NOMO-1 treated with dmso at 0.1 percent for 144 hours (cell line): ENCODE results near the gene ST8SIA3.

Experiments used
- DNase-seq: peaks from one replicate; lab custom pipeline; 2025; ENCODE audit not compliant: unreplicated experiment; lab: John Stamatoyannopoulos, UW

The ST8SIA3 gene

GRCh38 chr18:57352271-57352701 is at the start of gene ST8SIA3:
ST8SIA3 (plus strand) TSS chr18:57352557; CDS start chr18:57352847, 290 bp downstream.
- DNase-seq = no peak

DNA sequence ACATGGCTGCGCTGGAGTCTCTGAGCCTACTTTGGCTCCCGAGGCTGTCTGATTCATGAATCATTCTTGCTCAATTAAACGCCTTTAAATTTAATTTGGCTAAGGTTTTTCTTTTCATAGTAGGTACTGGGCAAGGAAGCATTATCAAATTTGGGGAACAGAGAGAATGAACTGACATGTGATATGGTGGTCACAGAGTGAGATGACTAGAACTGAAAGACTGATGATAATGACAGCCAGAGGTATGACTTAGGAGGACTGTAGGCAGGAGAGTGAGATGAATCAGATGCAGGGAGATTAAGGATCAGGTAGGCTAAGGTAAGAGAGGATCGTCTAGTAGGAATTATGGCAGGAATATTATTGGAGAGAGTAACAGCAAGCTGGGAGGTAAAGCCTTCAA is 40.9 kb upstream of the ST8SIA3 start:
- DNase-seq = no peak

- no peak for DNase-seq
Observed at GRCh38 chr18:57312346-57313144, 39.8 kb upstream of the ST8SIA3 start.

DNA sequence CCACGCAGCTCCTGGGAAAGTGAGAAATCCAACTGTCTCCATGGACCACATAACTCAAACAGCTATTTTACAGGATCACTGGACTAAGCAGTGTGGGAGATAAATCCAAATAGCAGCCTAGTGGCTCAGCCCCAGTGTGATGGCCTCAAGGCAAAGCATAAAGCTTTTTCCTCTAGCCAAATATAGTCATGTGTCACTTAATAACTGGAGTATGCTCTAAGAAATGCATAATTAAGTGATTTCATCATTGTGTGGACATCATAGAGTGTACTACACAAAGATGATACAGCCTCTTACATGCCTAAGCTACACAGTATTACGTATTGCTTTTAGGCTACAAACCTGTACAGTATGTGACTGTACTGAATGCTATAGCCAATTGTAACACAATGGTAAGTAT is 31.8 kb upstream of the ST8SIA3 start:
- no peak for DNase-seq

- DNase-seq = no peak
Observed at GRCh38 chr18:57325491-57326166, 26.7 kb upstream of the ST8SIA3 start.

GRCh38 chr18:57326718-57327323 is 25.5 kb upstream of the ST8SIA3 start:
- DNase-seq = no peak

DNA sequence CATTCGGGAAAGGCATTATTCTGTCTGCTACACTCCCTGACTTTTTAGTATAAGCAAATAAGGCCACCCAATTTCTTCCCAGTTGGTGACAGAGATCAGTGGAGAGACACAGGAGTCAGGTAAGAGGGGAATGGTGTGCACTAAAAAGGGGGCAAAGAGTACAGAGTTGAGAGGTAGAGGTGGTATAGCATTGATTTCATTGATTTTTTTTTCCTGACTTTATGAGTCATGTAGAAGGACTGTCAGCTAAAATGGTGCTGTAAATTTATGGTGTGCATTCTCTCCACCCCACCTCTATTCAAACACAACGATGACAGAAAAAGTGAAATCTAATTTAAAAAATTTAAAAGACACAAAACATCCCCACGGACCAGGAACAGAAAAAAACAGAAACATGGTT is 23.7 kb upstream of the ST8SIA3 start:
- no peak for DNase-seq

DNA sequence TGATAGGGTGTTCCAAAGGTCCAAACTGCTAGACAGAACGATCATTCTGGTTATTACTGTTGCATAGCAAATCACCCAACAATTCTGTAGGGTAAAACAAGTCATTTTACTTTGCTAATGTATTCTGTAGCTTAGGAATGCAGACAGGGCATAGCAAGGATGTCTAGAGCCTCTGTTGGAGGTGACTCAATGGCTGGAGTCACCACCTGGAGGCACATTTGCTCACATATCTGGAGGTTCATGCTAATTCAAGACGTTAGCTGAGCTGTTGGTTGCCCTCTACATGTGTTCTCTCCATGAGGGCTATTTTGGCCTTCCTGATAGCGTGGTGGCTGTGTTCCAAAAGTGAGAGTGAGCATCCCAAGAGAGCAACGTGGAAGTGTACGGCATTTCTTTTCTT is 22.5 kb upstream of the ST8SIA3 start:
- no peak for DNase-seq

- DNase-seq = no peak
Observed at GRCh38 chr18:57331718-57332117, 20.6 kb upstream of the ST8SIA3 start.

GRCh38 chr18:57333940-57334339 is 18.4 kb upstream of the ST8SIA3 start:
- DNase-seq = no peak

- no peak for DNase-seq
Observed at GRCh38 chr18:57334383-57334782, 18.0 kb upstream of the ST8SIA3 start.

DNA sequence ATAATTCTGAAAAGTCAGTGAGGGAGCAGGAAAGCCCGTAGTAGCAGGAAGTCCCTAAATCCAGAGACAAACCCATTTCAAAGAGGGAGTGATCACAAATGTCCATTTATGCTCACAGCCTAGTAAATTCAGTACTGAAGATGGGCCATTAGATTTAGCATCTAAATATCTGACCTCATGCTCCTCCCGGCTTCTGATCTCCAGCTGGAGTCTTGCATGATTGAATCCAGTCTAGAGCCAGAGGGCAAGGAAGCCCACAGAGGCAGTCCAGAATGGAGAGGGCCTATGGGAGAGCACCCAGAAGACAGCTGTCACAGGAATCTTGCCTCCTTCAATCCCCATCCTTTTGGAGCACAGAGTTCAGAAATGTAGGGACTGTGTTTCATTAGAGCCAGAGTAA is 16.0 kb upstream of the ST8SIA3 start:
- DNase-seq = no peak

GRCh38 chr18:57337890-57338289 is 14.5 kb upstream of the ST8SIA3 start:
- no peak for DNase-seq

DNA sequence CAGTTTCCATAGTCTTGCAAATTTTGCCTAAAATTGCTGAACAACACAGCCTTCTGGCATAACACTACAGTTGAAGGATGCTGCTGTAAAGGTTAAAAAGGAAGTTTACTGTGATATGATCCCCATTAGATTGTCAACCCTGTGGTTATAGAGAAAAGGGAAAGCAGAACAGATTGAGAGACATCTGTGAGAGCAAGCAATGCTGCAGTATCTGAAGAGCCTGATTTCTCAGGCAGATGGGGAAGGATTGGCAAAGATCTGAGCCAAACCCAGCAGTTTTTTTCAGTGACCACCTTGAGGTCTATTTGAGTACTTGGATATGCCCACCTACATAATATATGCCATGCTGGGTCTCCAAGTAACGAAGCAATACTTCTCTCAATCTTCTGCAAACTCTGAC is 8.5 kb upstream of the ST8SIA3 start:
- DNase-seq = no peak

GRCh38 chr18:57346876-57347275 is 5.5 kb upstream of the ST8SIA3 start:
- DNase-seq = no peak

DNA sequence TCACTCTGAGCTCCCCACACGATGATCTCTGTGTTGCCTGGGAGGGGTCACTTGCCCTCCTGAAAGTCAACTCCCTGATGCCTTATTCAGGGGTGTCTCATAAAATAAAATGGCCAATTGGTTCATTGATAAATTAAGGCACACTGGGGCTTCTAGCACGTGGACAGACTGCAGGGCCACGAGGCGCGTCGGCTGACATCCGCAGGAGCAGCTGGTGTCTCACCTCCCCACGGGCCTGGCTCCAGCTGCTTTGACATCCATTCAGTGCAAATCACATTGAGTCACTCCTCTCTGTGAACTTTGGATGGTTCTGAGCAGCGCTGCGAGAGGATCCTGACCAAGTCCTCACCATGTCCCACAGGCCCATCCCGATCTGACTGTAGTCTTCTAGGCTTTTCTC is 4.6 kb upstream of the ST8SIA3 start:
- DNase-seq = no peak

GRCh38 chr18:57352761-57353136 is 392 bp downstream of the ST8SIA3 start:
- DNase-seq = no peak

DNA sequence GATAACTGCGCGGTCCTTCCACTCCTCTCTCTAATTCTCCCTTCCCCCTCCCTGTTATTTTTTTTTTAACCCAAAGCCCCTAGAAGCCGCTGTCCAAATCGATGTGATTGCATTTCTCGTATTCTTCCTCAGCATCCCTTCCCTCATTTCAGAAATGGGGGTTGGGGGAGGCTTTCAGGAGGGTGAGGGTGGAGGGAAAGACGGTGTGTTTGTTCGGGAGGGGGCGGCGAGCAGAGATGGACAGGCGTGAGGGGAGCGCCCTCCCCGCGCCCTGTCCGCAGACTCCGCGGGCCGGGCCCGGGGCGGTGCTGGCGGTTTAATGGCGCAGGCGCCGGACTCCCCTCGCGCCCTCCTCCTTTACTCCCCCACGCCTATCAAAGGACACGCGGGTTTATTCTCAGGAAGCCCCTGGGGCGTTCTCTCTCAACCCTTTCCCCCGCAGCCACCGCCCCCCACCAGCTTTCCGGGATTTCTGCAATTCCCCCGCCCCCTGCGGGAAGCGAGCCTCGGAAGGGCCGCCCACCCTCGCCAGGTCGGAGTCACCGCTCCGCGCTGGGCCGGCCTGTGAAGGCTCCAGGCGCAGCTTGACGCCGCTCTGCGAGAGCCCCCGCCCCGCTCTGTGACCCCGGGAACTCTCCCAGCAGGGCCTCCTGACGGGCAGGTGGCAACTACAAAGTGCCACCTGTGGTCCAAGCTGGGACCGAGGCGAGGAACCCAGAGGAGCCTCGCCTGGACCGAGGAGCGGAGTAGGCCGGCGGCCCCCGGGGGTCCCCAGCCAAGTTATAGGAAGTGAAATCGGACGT is 981 bp downstream of the ST8SIA3 start:
- no peak for DNase-seq

- DNase-seq = no peak
Observed at GRCh38 chr18:57353940-57354461, 1.6 kb downstream of the ST8SIA3 start.

- no peak for DNase-seq
Observed at GRCh38 chr18:57359433-57359832, 7.1 kb downstream of the ST8SIA3 start.

GRCh38 chr18:57362714-57363113 is 10.4 kb downstream of the ST8SIA3 start:
- DNase-seq = no peak
